Loucy (cell line): ENCODE results near the gene TRPV4.
"Not testable (repeated sequence)": the region's sequence is repeated elsewhere in the genome, so short reads cannot be mapped to it uniquely, and the experiment has no call there.

Source experiments
- H2AFZ ChIP-seq: fragments of 200-600 bp; sonication (generic); 2 replicates; pipeline ENCODE4 v1.6.0; 2016; ENCODE audit warnings: antibody characterized with exemption, mild to moderate bottlenecking, low read length, moderate library complexity
- H3F3A ChIP-seq: fragments of 200-600 bp; 2 replicates; pipeline ENCODE4 v1.6.0; 2016; ENCODE audit warnings: antibody characterized with exemption, low read depth, mild to moderate bottlenecking
- H3K27me3 ChIP-seq: fragments of 200-600 bp; sonication (generic); 2 replicates; pipeline ENCODE4 v1.6.1; 2014; ENCODE audit warnings: low read length, mild to moderate bottlenecking; ENCODE audit not compliant: insufficient read depth, poor library complexity, severe bottlenecking
- H3K36me3 ChIP-seq: fragments of 200-600 bp; sonication (generic); 2 replicates; pipeline ENCODE4 v1.6.1; 2016; ENCODE audit warnings: low read length; ENCODE audit not compliant: insufficient read depth
- H3K4me1 ChIP-seq: fragments of 200-600 bp; sonication (generic); 2 replicates; pipeline ENCODE4 v1.5.1; 2014; ENCODE audit warnings: low read length, mild to moderate bottlenecking; ENCODE audit not compliant: insufficient read depth, poor library complexity, severe bottlenecking
- H3K4me2 ChIP-seq: fragments of 200-600 bp; sonication (generic); 2 replicates; pipeline ENCODE4 v1.6.0; 2014; ENCODE audit warnings: antibody characterized with exemption, low read length, low read depth, mild to moderate bottlenecking; ENCODE audit not compliant: poor library complexity, severe bottlenecking
- H3K4me3 ChIP-seq: fragments of 200-600 bp; sonication (generic); 2 replicates; pipeline ENCODE4 v1.5.1; 2014; ENCODE audit warnings: low read length, mild to moderate bottlenecking, mixed read lengths; ENCODE audit not compliant: poor library complexity, severe bottlenecking
- H3K79me2 ChIP-seq: fragments of 200-600 bp; sonication (generic); 2 replicates; pipeline ENCODE4 v1.6.1; 2014; ENCODE audit warnings: low read length; ENCODE audit not compliant: insufficient read depth
- H3K9ac ChIP-seq: fragments of 200-600 bp; sonication (generic); 2 replicates; pipeline ENCODE4 v1.6.0; 2014; ENCODE audit warnings: mild to moderate bottlenecking, low read depth, low read length, moderate library complexity; ENCODE audit not compliant: poor library complexity, severe bottlenecking
- H3K9me2 ChIP-seq: fragments of 200-600 bp; sonication (generic); replicated peaks from 2 replicates; pipeline ENCODE4 v1.6.1; 2016; ENCODE audit warnings: low read depth, low read length, mixed read lengths
- H3K9me3 ChIP-seq: fragments of 200-600 bp; sonication (generic); 2 replicates; pipeline ENCODE4 v1.6.1; 2014; ENCODE audit warnings: mild to moderate bottlenecking, antibody characterized with exemption, low read length, low read depth; ENCODE audit not compliant: insufficient read depth
- H4K20me1 ChIP-seq: fragments of 200-600 bp; sonication (generic); 2 replicates; pipeline ENCODE4 v1.6.0; 2014; ENCODE audit warnings: antibody characterized with exemption, low read length, mild to moderate bottlenecking; ENCODE audit not compliant: insufficient read depth, poor library complexity, severe bottlenecking
- EZH2phosphoT487 ChIP-seq: fragments of 200-600 bp; IDR thresholded peaks from 2 replicates; pipeline ENCODE4 v1.6.1; 2018; ENCODE audit warnings: antibody characterized with exemption, mild to moderate bottlenecking, moderate library complexity, borderline replicate concordance
- TF ChIP-seq, protein P1 (sequence below): fragments of 200-600 bp; sonication (generic); conservative IDR thresholded peaks from 2 replicates; pipeline ENCODE4 v1.5.1; 2014; ENCODE audit warnings: mild to moderate bottlenecking, antibody characterized with exemption, low read length

Gene TRPV4

GRCh38 chr12:109863847-109864712 lies 30.9 kb upstream of the TRPV4 start:
- no peaks in the 10 kb centered on the region for H3K27me3 ChIP-seq
- H3F3A ChIP-seq, result no peaks in the 10 kb centered on the region
- no peak overlapping the region for H3K9ac ChIP-seq
- no peaks in the 10 kb centered on the region for H3K9me2 ChIP-seq
- TF ChIP-seq, protein P1, sequence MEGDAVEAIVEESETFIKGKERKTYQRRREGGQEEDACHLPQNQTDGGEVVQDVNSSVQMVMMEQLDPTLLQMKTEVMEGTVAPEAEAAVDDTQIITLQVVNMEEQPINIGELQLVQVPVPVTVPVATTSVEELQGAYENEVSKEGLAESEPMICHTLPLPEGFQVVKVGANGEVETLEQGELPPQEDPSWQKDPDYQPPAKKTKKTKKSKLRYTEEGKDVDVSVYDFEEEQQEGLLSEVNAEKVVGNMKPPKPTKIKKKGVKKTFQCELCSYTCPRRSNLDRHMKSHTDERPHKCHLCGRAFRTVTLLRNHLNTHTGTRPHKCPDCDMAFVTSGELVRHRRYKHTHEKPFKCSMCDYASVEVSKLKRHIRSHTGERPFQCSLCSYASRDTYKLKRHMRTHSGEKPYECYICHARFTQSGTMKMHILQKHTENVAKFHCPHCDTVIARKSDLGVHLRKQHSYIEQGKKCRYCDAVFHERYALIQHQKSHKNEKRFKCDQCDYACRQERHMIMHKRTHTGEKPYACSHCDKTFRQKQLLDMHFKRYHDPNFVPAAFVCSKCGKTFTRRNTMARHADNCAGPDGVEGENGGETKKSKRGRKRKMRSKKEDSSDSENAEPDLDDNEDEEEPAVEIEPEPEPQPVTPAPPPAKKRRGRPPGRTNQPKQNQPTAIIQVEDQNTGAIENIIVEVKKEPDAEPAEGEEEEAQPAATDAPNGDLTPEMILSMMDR, result no peak
- no peak for TF ChIP-seq EZH2phosphoT487
- H3K79me2 ChIP-seq, result peaks cover 11% of the 10 kb centered on the region; the same call in 1 of the 2 replicates
- no peaks in the 10 kb centered on the region for H3K9me3 ChIP-seq
- H3K36me3 ChIP-seq, result no peaks in the 10 kb centered on the region; the same call in 1 of the 2 replicates
- peaks cover 3% of the 10 kb centered on the region for H4K20me1 ChIP-seq
- H3K4me2 ChIP-seq, result no peak overlapping the region
- H2AFZ ChIP-seq, result no peak overlapping the region
- H3K4me3 ChIP-seq, result no peak overlapping the region
- H3K4me1 ChIP-seq, result no peaks in the 10 kb centered on the region

GRCh38 chr12:109862491-109862890 lies 29.3 kb upstream of the TRPV4 start:
- not testable (repeated sequence) for H3K9me2 ChIP-seq, H3K79me2 ChIP-seq, H3K9me3 ChIP-seq, H3K27me3 ChIP-seq, H3K4me2 ChIP-seq, H3F3A ChIP-seq, H3K4me1 ChIP-seq, H3K9ac ChIP-seq, H4K20me1 ChIP-seq, H2AFZ ChIP-seq, H3K36me3 ChIP-seq, H3K4me3 ChIP-seq

GRCh38 chr12:109861689-109862314 lies 28.6 kb upstream of the TRPV4 start:
- Histone ChIP-seq H3K4me3 (no peak overlapping the region), H3K9ac (no peak overlapping the region), H3F3A (no peaks in the 10 kb centered on the region), H3K36me3 (peaks cover 14% of the 10 kb centered on the region; the same call in 1 of the 2 replicates), H3K27me3 (no peaks in the 10 kb centered on the region), H4K20me1 (peaks cover 3% of the 10 kb centered on the region), H3K79me2 (peaks cover 3% of the 10 kb centered on the region; the same call in 1 of the 2 replicates), H3K4me1 (no peaks in the 10 kb centered on the region), H2AFZ (no peak overlapping the region), H3K4me2 (no peak overlapping the region), H3K9me3 (no peaks in the 10 kb centered on the region), H3K9me2 (no peaks in the 10 kb centered on the region)
- TF ChIP-seq, protein P1, result no peak
- no peak for TF ChIP-seq EZH2phosphoT487
